Muscle layer of colon (tissue), 2 donors: ENCODE data around the gene GNB3.

Source experiments
- H3K27ac ChIP-seq: one replicate; pipeline ENCODE4 v1.7.0; 2013; ENCODE audit warnings: low read depth, mild to moderate bottlenecking, low read length, moderate library complexity
- H3K27me3 ChIP-seq, 2 donors: one replicate each; pipeline ENCODE4 v1.7.0; 2013; ENCODE audit warnings: low read length in 2 of 2, mild to moderate bottlenecking in 2 of 2; ENCODE audit not compliant: insufficient read depth in 2 of 2, control insufficient read depth in 1 of 2
- H3K36me3 ChIP-seq: one replicate; pipeline ENCODE4 v1.7.0; 2013; ENCODE audit warnings: mild to moderate bottlenecking, low read length; ENCODE audit not compliant: insufficient read depth
- H3K4me1 ChIP-seq: one replicate; pipeline ENCODE4 v1.7.0; 2013; ENCODE audit warnings: mild to moderate bottlenecking, low read length; ENCODE audit not compliant: insufficient read depth
- H3K4me3 ChIP-seq, 2 donors: one replicate each; pipeline ENCODE4 v1.7.0; 2013; ENCODE audit warnings: low read length in 2 of 2, low read depth in 1 of 2, mild to moderate bottlenecking in 1 of 2, moderate library complexity in 1 of 2
- H3K9ac ChIP-seq: one replicate; pipeline ENCODE4 v1.7.0; 2013; ENCODE audit warnings: low read length
- H3K9me3 ChIP-seq: one replicate; pipeline ENCODE4 v1.7.0; 2013; ENCODE audit warnings: mild to moderate bottlenecking, low read length
- donor health status: abdominal sarcoma.
- donor health status: Adenocarcinoma of cecum.

The GNB3 gene

GRCh38 chr12:6831450-6831995, 9.2 kb upstream of the GNB3 start:
- H3K9ac ChIP-seq: no peak overlapping the region
- peaks cover 18% of the 10 kb centered on the region for H3K4me1 ChIP-seq
- H3K4me3 ChIP-seq: no peak overlapping the region
- H3K9me3 ChIP-seq: no peaks in the 10 kb centered on the region
- no peaks in the 10 kb centered on the region for H3K27me3 ChIP-seq
- H3K27ac ChIP-seq: no peak overlapping the region
- peaks cover 19% of the 10 kb centered on the region for H3K36me3 ChIP-seq

- H3K4me3 ChIP-seq: no peak overlapping the region
- peaks cover 22% of the 10 kb centered on the region for H3K36me3 ChIP-seq
- no peak overlapping the region for H3K27ac ChIP-seq
Measured at GRCh38 chr12:6832125-6832524, 8.6 kb upstream of the GNB3 start.

GRCh38 chr12:6833189-6833890, 7.4 kb upstream of the GNB3 start:
- H3K9ac ChIP-seq: no peak overlapping the region
- H3K27ac ChIP-seq: no peak overlapping the region
- peaks cover 31% of the 10 kb centered on the region for H3K36me3 ChIP-seq
- peaks cover 7% of the 10 kb centered on the region for H3K4me1 ChIP-seq
- H3K9me3 ChIP-seq: no peaks in the 10 kb centered on the region
- no peaks in the 10 kb centered on the region for H3K27me3 ChIP-seq
- no peak overlapping the region for H3K4me3 ChIP-seq

More at GRCh38 chr12:6832125-6832524, 8.6 kb upstream of the GNB3 start:
- H3K9ac ChIP-seq: no peak overlapping the region
- H3K9me3 ChIP-seq: no peaks in the 10 kb centered on the region
- peaks cover 13% of the 10 kb centered on the region for H3K4me1 ChIP-seq
- H3K27me3 ChIP-seq: no peaks in the 10 kb centered on the region

GRCh38 chr12:6834254-6834653, 6.5 kb upstream of the GNB3 start:
- H3K27me3 ChIP-seq: no peaks in the 10 kb centered on the region
- peaks cover 40% of the 10 kb centered on the region for H3K36me3 ChIP-seq
- no peak overlapping the region for H3K27ac ChIP-seq
- H3K4me1 ChIP-seq: peaks cover 7% of the 10 kb centered on the region
- H3K9ac ChIP-seq: no peak overlapping the region
- H3K4me3 ChIP-seq: no peak overlapping the region
- H3K9me3 ChIP-seq: no peaks in the 10 kb centered on the region

- H3K9me3 ChIP-seq: no peaks in the 10 kb centered on the region
- H3K27ac ChIP-seq: no peak overlapping the region
- no peak overlapping the region for H3K9ac ChIP-seq
- no peaks in the 10 kb centered on the region for H3K27me3 ChIP-seq
- H3K4me1 ChIP-seq: peaks cover 2% of the 10 kb centered on the region
- H3K36me3 ChIP-seq: peaks cover 45% of the 10 kb centered on the region
- no peak overlapping the region for H3K4me3 ChIP-seq
Measured at GRCh38 chr12:6834873-6835272, 5.9 kb upstream of the GNB3 start.

- peaks cover 40% of the 10 kb centered on the region for H3K36me3 ChIP-seq
- H3K9ac ChIP-seq: no peak overlapping the region
Measured at GRCh38 chr12:6836851-6837250, 3.9 kb upstream of the GNB3 start.

GRCh38 chr12:6837370-6838060, 3.2 kb upstream of the GNB3 start:
- no peak overlapping the region for H3K4me3 ChIP-seq
- H3K9ac ChIP-seq: no peak overlapping the region
- no peaks in the 10 kb centered on the region for H3K9me3 ChIP-seq
- H3K27ac ChIP-seq: no peak overlapping the region
- H3K27me3 ChIP-seq: no peaks in the 10 kb centered on the region
- peaks cover 39% of the 10 kb centered on the region for H3K36me3 ChIP-seq
- H3K4me1 ChIP-seq: no peaks in the 10 kb centered on the region

More at GRCh38 chr12:6836851-6837250, 3.9 kb upstream of the GNB3 start:
- H3K4me1 ChIP-seq: no peaks in the 10 kb centered on the region
- no peaks in the 10 kb centered on the region for H3K9me3 ChIP-seq
- no peak overlapping the region for H3K27ac ChIP-seq
- H3K4me3 ChIP-seq: no peak overlapping the region
- H3K27me3 ChIP-seq: no peaks in the 10 kb centered on the region

GRCh38 chr12:6838854-6839253, 1.9 kb upstream of the GNB3 start:
- no peaks in the 10 kb centered on the region for H3K9me3 ChIP-seq
- no peak overlapping the region for H3K27ac ChIP-seq
- peaks cover 29% of the 10 kb centered on the region for H3K36me3 ChIP-seq
- no peaks in the 10 kb centered on the region for H3K4me1 ChIP-seq
- no peaks in the 10 kb centered on the region for H3K27me3 ChIP-seq
- H3K9ac ChIP-seq: no peak overlapping the region
- H3K4me3 ChIP-seq: no peak overlapping the region

GRCh38 chr12:6839482-6840201, 1.1 kb upstream of the GNB3 start:
- H3K36me3 ChIP-seq: peaks cover 34% of the 10 kb centered on the region

GRCh38 chr12:6840330-6840729, 395 bp upstream of the GNB3 start:
- no peak overlapping the region for H3K9ac ChIP-seq
- H3K27ac ChIP-seq: no peak overlapping the region
- H3K9me3 ChIP-seq: no peaks in the 10 kb centered on the region
- H3K27me3 ChIP-seq: no peaks in the 10 kb centered on the region
- H3K36me3 ChIP-seq: peaks cover 39% of the 10 kb centered on the region
- H3K4me1 ChIP-seq: no peaks in the 10 kb centered on the region
- H3K4me3 ChIP-seq: no peak overlapping the region

More at GRCh38 chr12:6839482-6840201, 1.1 kb upstream of the GNB3 start:
- Histone ChIP-seq H3K27ac (no peak overlapping the region), H3K9ac (no peak overlapping the region), H3K4me3 (no peak overlapping the region), H3K4me1 (no peaks in the 10 kb centered on the region), H3K27me3 (no peaks in the 10 kb centered on the region), H3K9me3 (no peaks in the 10 kb centered on the region)

GRCh38 chr12:6842075-6842474, 1.4 kb downstream of the GNB3 start:
- Histone ChIP-seq H3K36me3 (peaks cover 44% of the 10 kb centered on the region), H3K9me3 (no peaks in the 10 kb centered on the region), H3K27ac (no peak overlapping the region), H3K4me3 (no peak overlapping the region), H3K4me1 (no peaks in the 10 kb centered on the region), H3K27me3 (no peaks in the 10 kb centered on the region), H3K9ac (no peak overlapping the region)
